GM08714 (cell line): ENCODE results near the gene DAP.

Source experiments
- H3K4me3 ChIP-seq: fragments of 200-500 bp; sonication (Bioruptor generic); 2 replicates; pipeline ENCODE4 v1.5.1; 2014; ENCODE audit warnings: mild to moderate bottlenecking, low read length, inconsistent platforms
- ZNF274 ChIP-seq: IDR thresholded peaks from 2 replicates; pipeline ENCODE4 v1.6.1; 2012; ENCODE audit warnings: mild to moderate bottlenecking, low read depth, low read length

DAP gene

GRCh38 chr5:10750909-10751308 lies 10.1 kb downstream of the DAP start:
- no peak for TF ChIP-seq ZNF274
- H3K4me3 ChIP-seq = no peak overlapping the region

- TF ChIP-seq ZNF274 = no peak
- peak overlapping the region; percentile 10; the same call in 1 of the 2 replicates for H3K4me3 ChIP-seq
These were observed 13.1 kb downstream of the DAP start for GRCh38 chr5:10747678-10748622.

GRCh38 chr5:10746711-10747110 lies 14.3 kb downstream of the DAP start:
- no peak overlapping the region for H3K4me3 ChIP-seq
- no peak for TF ChIP-seq ZNF274

GRCh38 chr5:10745133-10745532 lies 15.9 kb downstream of the DAP start:
- no peak for TF ChIP-seq ZNF274
- no peak overlapping the region for H3K4me3 ChIP-seq

GRCh38 chr5:10744681-10745080 lies 16.4 kb downstream of the DAP start:
- TF ChIP-seq ZNF274 = no peak
- no peak overlapping the region for H3K4me3 ChIP-seq

- no peak overlapping the region for H3K4me3 ChIP-seq
- TF ChIP-seq ZNF274 = no peak
These were observed 17.1 kb downstream of the DAP start for GRCh38 chr5:10743951-10744350.

GRCh38 chr5:10743526-10743925 lies 17.5 kb downstream of the DAP start:
- no peak overlapping the region for H3K4me3 ChIP-seq
- no peak for TF ChIP-seq ZNF274

GRCh38 chr5:10741661-10742060 lies 19.4 kb downstream of the DAP start:
- TF ChIP-seq ZNF274 = no peak
- H3K4me3 ChIP-seq = no peak overlapping the region

- no peak for TF ChIP-seq ZNF274
These were observed 20.6 kb downstream of the DAP start for GRCh38 chr5:10740384-10740783.

GRCh38 chr5:10737880-10738279 lies 23.2 kb downstream of the DAP start:
- TF ChIP-seq ZNF274 = no peak
- H3K4me3 ChIP-seq = no peak overlapping the region

More at GRCh38 chr5:10740384-10740783, 20.6 kb downstream of the DAP start:
- H3K4me3 ChIP-seq = no peak overlapping the region

- no peak for TF ChIP-seq ZNF274
- no peak overlapping the region for H3K4me3 ChIP-seq
These were observed 24.2 kb downstream of the DAP start for GRCh38 chr5:10736808-10737207.

GRCh38 chr5:10736354-10736753 lies 24.7 kb downstream of the DAP start:
- H3K4me3 ChIP-seq = no peak overlapping the region
- no peak for TF ChIP-seq ZNF274

- H3K4me3 ChIP-seq = no peak overlapping the region
- no peak for TF ChIP-seq ZNF274
These were observed 25.3 kb downstream of the DAP start for GRCh38 chr5:10735569-10736276.

GRCh38 chr5:10734832-10735523 lies 26.1 kb downstream of the DAP start:
- TF ChIP-seq ZNF274 = no peak

More at GRCh38 chr5:10734832-10735523, 26.1 kb downstream of the DAP start:
- no peak overlapping the region for H3K4me3 ChIP-seq
